ENCODE results near the gene PCDH1. TPM values are rescaled to one million over a fixed set of nuclear protein-coding genes. Genes with fewer than 3 reads are reported as not detected.

The PCDH1 gene
- total RNA-seq, 2 donors from 2014 or later, result 45.4 to 69.7 TPM

GRCh38 chr5:141909212-141909611 lies 31.0 kb upstream of the PCDH1 start:
- TF ChIP-seq CTCF (conservative IDR thresholded peaks at IDR 0.05), result no peak
- peaks cover 7% of the 10 kb centered on the region for H3K4me1 Mint-ChIP-seq
- no peaks in the 10 kb centered on the region for H3K9me3 Mint-ChIP-seq
- H3K27ac Mint-ChIP-seq, result no peak overlapping the region
- Histone ChIP-seq H3K4me1 (ENCODE audit: control insufficient read depth, insufficient read depth, low read length) (no peaks in the 10 kb centered on the region), H3K36me3 (ENCODE audit: control insufficient read depth, insufficient read depth, low read length) (no peaks in the 10 kb centered on the region), H3K9me3 (ENCODE audit: control insufficient read depth, low read length) (peaks cover 6% of the 10 kb centered on the region), H3K9ac (ENCODE audit: extremely low read depth, low read length, poor library complexity, severe bottlenecking) (no peak overlapping the region), H3K27ac (ENCODE audit: low read depth, low read length) (no peak overlapping the region), H3K4me3 (ENCODE audit: low read length) (no peak overlapping the region), H3K27me3 (ENCODE audit: control insufficient read depth, insufficient read depth, low read length, poor library complexity, severe bottlenecking) (peaks cover 21% of the 10 kb centered on the region)
- WGBS, 2 experiments (ENCODE audit: insufficient coverage in 1 of 2, insufficient read length in 1 of 2), result 47 to 67% methylated on average over 3 to 4 of the region's 4 CpGs
- no peak for DNase-seq
- no peaks in the 10 kb centered on the region for H3K36me3 Mint-ChIP-seq (ENCODE audit: low read depth)
- no peak overlapping the region for H3K4me3 Mint-ChIP-seq
- H3K27me3 Mint-ChIP-seq (ENCODE audit: insufficient read depth), result peaks cover 27% of the 10 kb centered on the region

- no peaks in the 10 kb centered on the region for H3K9me3 Mint-ChIP-seq
- peaks cover 25% of the 10 kb centered on the region for H3K27me3 Mint-ChIP-seq (ENCODE audit: insufficient read depth)
- no peak overlapping the region for H3K4me3 Mint-ChIP-seq
Observed at GRCh38 chr5:141908796-141909195, 30.6 kb upstream of the PCDH1 start.

GRCh38 chr5:141906972-141907371 lies 28.8 kb upstream of the PCDH1 start:
- Mint-ChIP-seq H3K36me3 (ENCODE audit: low read depth) (no peaks in the 10 kb centered on the region), H3K27me3 (ENCODE audit: insufficient read depth) (peaks cover 10% of the 10 kb centered on the region), H3K4me3 (no peak overlapping the region), H3K9me3 (no peaks in the 10 kb centered on the region), H3K4me1 (peaks cover 12% of the 10 kb centered on the region), H3K27ac (no peak overlapping the region)
- no peak overlapping the region for H3K27ac ChIP-seq (ENCODE audit: low read depth, low read length)
- H3K27me3 ChIP-seq (ENCODE audit: control insufficient read depth, insufficient read depth, low read length, poor library complexity, severe bottlenecking), result no peaks in the 10 kb centered on the region
- H3K9me3 ChIP-seq (ENCODE audit: control insufficient read depth, low read length), result peaks cover 6% of the 10 kb centered on the region
- DNase-seq, result no peak
- no peak for TF ChIP-seq CTCF (conservative IDR thresholded peaks at IDR 0.05)
- WGBS, 2 experiments (ENCODE audit: insufficient coverage in 1 of 2, insufficient read length in 1 of 2), result 0% methylated on average over 1 of the region's 1 CpG
- H3K4me3 ChIP-seq (ENCODE audit: low read length), result no peak overlapping the region
- H3K4me1 ChIP-seq (ENCODE audit: control insufficient read depth, insufficient read depth, low read length), result peaks cover 8% of the 10 kb centered on the region
- no peak overlapping the region for H3K9ac ChIP-seq (ENCODE audit: extremely low read depth, low read length, poor library complexity, severe bottlenecking)
- H3K36me3 ChIP-seq (ENCODE audit: control insufficient read depth, insufficient read depth, low read length), result no peaks in the 10 kb centered on the region

More at GRCh38 chr5:141908796-141909195, 30.6 kb upstream of the PCDH1 start:
- WGBS, 2 experiments (ENCODE audit: insufficient coverage in 1 of 2, insufficient read length in 1 of 2), result 84 to 89% methylated on average over 2 of the region's 2 CpGs
- no peak for DNase-seq
- Histone ChIP-seq H3K9me3 (ENCODE audit: control insufficient read depth, low read length) (peaks cover 6% of the 10 kb centered on the region), H3K4me3 (ENCODE audit: low read length) (no peak overlapping the region), H3K36me3 (ENCODE audit: control insufficient read depth, insufficient read depth, low read length) (no peaks in the 10 kb centered on the region), H3K4me1 (ENCODE audit: control insufficient read depth, insufficient read depth, low read length) (no peaks in the 10 kb centered on the region), H3K27me3 (ENCODE audit: control insufficient read depth, insufficient read depth, low read length, poor library complexity, severe bottlenecking) (peaks cover 17% of the 10 kb centered on the region), H3K27ac (ENCODE audit: low read depth, low read length) (no peak overlapping the region), H3K9ac (ENCODE audit: extremely low read depth, low read length, poor library complexity, severe bottlenecking) (no peak overlapping the region)
- TF ChIP-seq CTCF (conservative IDR thresholded peaks at IDR 0.05), result no peak
- Mint-ChIP-seq H3K27ac (no peak overlapping the region), H3K4me1 (peaks cover 6% of the 10 kb centered on the region), H3K36me3 (ENCODE audit: low read depth) (no peaks in the 10 kb centered on the region)

Data from endodermal cell (in vitro differentiated cells).